Activated CD8-positive, alpha-beta T cell treated with anti-CD3 and anti-CD28 coated beads for 36 hours (primary cell): ENCODE results near the gene PAK6. TPM values are rescaled to one million over a fixed set of nuclear protein-coding genes. Genes with fewer than 3 reads are reported as not detected.

Source experiments
- ATAC-seq: fragments of 200-7000 bp; cut with Tn5 transposase; one replicate; pipeline ENCODE4 v1.10.0; 2021; ENCODE audit warnings: mild to moderate bottlenecking, moderate library complexity
- CTCF ChIA-PET: fragments of 350-600 bp; sonication (Branson Sonifier 250); formaldehyde crosslinking; loops from one replicate; lab custom pipeline; 2021; ENCODE audit warnings: antibody characterized with exemption; lab: Charles Lee
- POLR2A ChIA-PET: fragments of 350-600 bp; sonication (Branson Sonifier 250); formaldehyde crosslinking; loops from one replicate; lab custom pipeline; 2021; ENCODE audit warnings: antibody characterized with exemption; lab: Charles Lee
- DNase-seq: peaks from one replicate; pipeline ENCODE4 v3.0.0-alpha.2; 2020
- H3K27ac Mint-ChIP-seq: one replicate; pipeline ENCODE4 v1.8.0; 2021; ENCODE audit warnings: mild to moderate bottlenecking, mixed read lengths
- H3K27me3 Mint-ChIP-seq: one replicate; pipeline ENCODE4 v1.8.0; 2021; ENCODE audit warnings: mixed read lengths
- H3K36me3 Mint-ChIP-seq: one replicate; pipeline ENCODE4 v1.8.0; 2021; ENCODE audit warnings: low read depth, mixed read lengths
- H3K4me1 Mint-ChIP-seq: one replicate; pipeline ENCODE4 v1.8.0; 2021; ENCODE audit warnings: low read depth, mixed read lengths
- H3K4me3 Mint-ChIP-seq: one replicate; pipeline ENCODE4 v1.8.0; 2021; ENCODE audit warnings: mild to moderate bottlenecking, moderate library complexity, mixed read lengths
- H3K9me3 Mint-ChIP-seq: one replicate; pipeline ENCODE4 v1.8.0; 2021; ENCODE audit warnings: mixed read lengths
- intact Hi-C: fragments of 100-400 bp; cut with micrococcal nuclease; formaldehyde crosslinking; loops from one replicate; pipeline ENCODE4 v1.10.0; 2022
- total RNA-seq, 2 experiments: library from RNA; stranded (reverse); gene quantifications; one replicate each; pipeline ENCODE4 v1.2.3, GENCODE V29; 2021
- TF ChIP-seq, protein P1 (sequence below): fragments of 200-600 bp; IDR thresholded peaks from one replicate; pipeline ENCODE4 v1.8.0; 2022; ENCODE audit warnings: antibody characterized with exemption, mild to moderate bottlenecking

PAK6 gene
- total RNA-seq, 2 experiments from 2014 or later, result 0.67 to 0.83 TPM

DNA sequence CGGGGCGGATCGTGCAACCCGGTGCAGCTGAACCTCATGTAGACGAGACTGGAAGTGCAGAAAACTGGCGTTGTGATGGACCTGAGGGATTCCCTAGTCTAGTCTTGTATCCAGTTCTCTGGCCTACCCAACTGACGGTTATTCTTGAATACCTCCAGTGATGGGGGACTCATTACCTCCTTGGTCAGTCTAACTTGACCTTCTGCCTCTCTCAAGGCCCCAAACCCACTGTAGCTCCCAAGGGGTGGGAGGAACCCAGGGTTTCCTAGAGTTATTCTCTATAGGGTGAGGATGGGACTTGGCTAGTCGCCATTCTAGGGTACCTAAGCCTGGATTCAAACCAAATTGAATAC is 11.4 kb downstream of the PAK6 start:
- intact Hi-C loops, result no loop called here
- H3K36me3 Mint-ChIP-seq, result no peaks in the 10 kb centered on the region
- H3K27me3 Mint-ChIP-seq, result peaks cover 34% of the 10 kb centered on the region
- TF ChIP-seq, protein P1, sequence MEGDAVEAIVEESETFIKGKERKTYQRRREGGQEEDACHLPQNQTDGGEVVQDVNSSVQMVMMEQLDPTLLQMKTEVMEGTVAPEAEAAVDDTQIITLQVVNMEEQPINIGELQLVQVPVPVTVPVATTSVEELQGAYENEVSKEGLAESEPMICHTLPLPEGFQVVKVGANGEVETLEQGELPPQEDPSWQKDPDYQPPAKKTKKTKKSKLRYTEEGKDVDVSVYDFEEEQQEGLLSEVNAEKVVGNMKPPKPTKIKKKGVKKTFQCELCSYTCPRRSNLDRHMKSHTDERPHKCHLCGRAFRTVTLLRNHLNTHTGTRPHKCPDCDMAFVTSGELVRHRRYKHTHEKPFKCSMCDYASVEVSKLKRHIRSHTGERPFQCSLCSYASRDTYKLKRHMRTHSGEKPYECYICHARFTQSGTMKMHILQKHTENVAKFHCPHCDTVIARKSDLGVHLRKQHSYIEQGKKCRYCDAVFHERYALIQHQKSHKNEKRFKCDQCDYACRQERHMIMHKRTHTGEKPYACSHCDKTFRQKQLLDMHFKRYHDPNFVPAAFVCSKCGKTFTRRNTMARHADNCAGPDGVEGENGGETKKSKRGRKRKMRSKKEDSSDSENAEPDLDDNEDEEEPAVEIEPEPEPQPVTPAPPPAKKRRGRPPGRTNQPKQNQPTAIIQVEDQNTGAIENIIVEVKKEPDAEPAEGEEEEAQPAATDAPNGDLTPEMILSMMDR, result no peak
- POLR2A ChIA-PET, result interaction anchor here (1.1 kb wide), 1 partner anchor 11 kb away, joined by 3 read pairs; no protein-coding TSS in a partner anchor
- peaks cover 3% of the 10 kb centered on the region for H3K4me1 Mint-ChIP-seq
- CTCF ChIA-PET, result interaction anchor here (0.8 to 7.5 kb wide), 3 partner anchors 22 to 59 kb away, joined by 3 to 42 read pairs (median 3); no protein-coding TSS in a partner anchor
- H3K4me3 Mint-ChIP-seq, result no peak overlapping the region
- ATAC-seq (no peak), DNase-seq (no peak)
- H3K27ac Mint-ChIP-seq, result no peak overlapping the region
- H3K9me3 Mint-ChIP-seq, result no peaks in the 10 kb centered on the region

DNA sequence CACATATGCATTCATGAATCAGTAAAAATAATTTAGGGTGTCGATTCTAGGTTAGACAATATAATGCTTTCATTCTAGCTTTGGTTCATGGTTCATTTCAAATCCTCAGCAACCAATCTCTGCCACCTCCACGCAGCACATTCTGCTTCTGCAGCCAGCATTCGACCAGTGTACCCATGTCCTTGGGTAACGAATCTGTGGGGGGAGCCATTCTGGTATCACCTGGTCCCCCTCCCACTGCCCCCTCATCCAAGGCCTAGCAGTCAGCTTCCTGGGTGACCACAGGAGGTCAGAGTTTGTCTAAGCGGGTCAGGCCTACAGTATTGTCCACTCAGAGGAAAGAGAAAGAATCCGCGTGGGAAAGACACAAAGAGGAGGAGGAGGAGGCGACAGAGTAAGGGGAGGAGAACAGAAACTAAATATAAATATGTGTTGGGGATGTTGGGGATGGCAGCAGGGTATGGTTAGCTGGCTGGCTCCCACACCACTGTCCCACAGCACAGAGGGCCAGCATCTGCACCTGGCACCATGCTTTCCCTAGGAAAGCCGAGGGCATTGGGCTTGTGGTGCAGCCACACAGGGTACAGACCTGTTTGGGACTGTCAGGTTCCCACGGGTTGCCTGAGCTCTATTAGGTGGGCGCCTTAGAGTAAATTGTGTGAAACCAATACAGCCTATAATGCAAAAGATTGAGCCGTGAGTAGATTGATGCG is 12.1 kb downstream of the PAK6 start:
- DNase-seq (no peak), ATAC-seq (no peak)
- Mint-ChIP-seq H3K36me3 (no peaks in the 10 kb centered on the region), H3K9me3 (no peaks in the 10 kb centered on the region), H3K4me3 (no peak overlapping the region), H3K27me3 (peaks cover 36% of the 10 kb centered on the region), H3K27ac (no peak overlapping the region), H3K4me1 (peaks cover 3% of the 10 kb centered on the region)
- CTCF ChIA-PET, result interaction anchor here (0.8 to 7.5 kb wide), 4 partner anchors 22 to 205 kb away, joined by 3 to 42 read pairs (median 3); no protein-coding TSS in a partner anchor
- TF ChIP-seq, protein P1, result no peak
- POLR2A ChIA-PET, result interaction anchor here (1.1 kb wide), 1 partner anchor 10 kb away, joined by 3 read pairs; no protein-coding TSS in a partner anchor
- intact Hi-C loops, result no loop called here

DNA sequence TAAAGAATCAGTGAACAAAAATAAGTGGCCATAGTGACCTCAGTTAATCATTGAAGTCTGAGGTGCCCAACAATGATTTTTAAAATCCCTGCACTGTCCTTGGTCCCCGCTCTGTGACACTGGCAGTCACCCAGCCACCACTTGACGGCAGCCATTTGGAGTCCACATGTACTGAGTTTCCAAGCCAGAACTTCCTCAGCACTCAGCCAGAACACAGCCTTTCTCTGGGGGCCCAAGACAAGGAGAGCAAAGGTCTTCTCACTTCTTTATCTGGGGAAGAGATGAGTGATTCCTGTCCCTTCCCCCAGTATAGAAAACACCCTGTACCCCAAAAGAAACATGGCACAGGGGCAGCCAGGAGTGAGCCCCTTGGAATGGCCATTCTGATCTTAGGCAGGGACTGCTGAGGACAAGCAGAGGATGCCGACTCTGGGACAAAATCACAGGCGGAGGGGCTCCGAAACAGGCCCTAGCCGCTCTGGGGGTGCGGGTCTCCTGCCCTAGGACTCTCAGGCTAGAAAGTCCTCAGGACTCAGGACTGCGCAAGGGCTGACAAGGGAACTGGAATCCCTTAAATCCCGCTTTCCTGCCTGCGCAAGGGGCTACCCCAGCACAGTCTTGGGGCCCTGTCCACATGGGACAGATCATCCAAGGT is 12.8 kb downstream of the PAK6 start:
- ChIA-PET POLR2A (no interaction called here), CTCF (interaction anchor here (0.9 to 7.5 kb wide), 2 partner anchors 23 to 206 kb away, joined by 3 to 42 read pairs; no protein-coding TSS in a partner anchor)
- ATAC-seq (no peak), DNase-seq (no peak)
- peaks cover 36% of the 10 kb centered on the region for H3K27me3 Mint-ChIP-seq
- no peaks in the 10 kb centered on the region for H3K36me3 Mint-ChIP-seq
- peaks cover 3% of the 10 kb centered on the region for H3K4me1 Mint-ChIP-seq
- H3K9me3 Mint-ChIP-seq, result no peaks in the 10 kb centered on the region
- intact Hi-C loops, result no loop called here
- no peak overlapping the region for H3K27ac Mint-ChIP-seq
- no peak overlapping the region for H3K4me3 Mint-ChIP-seq
- TF ChIP-seq, protein P1, result no peak

DNA sequence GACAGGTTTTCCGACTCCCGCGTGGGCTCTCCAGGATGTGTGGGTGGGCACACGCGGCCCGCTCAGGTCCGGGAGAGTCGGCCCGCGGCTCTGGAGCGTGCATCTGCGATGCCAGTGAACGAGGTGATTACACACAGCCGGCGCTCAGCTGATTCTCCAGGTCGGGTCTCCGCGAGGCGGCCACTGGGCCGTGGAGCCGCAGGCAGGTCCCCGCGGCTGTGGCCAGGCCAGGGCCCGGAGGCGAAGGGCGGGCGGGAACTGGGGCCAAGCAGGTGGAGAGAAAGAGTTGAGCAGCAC is 13.2 kb downstream of the PAK6 start:
- H3K27ac Mint-ChIP-seq, result no peak overlapping the region
- H3K9me3 Mint-ChIP-seq, result no peaks in the 10 kb centered on the region
- ATAC-seq, result no peak
- ChIA-PET POLR2A (no interaction called here), CTCF (interaction anchor here (0.7 to 7.5 kb wide), 3 partner anchors 22 to 86 kb away, joined by 3 to 42 read pairs (median 3); partner anchors contain the start of gene INAFM2)
- H3K36me3 Mint-ChIP-seq, result no peaks in the 10 kb centered on the region
- H3K27me3 Mint-ChIP-seq, result peaks cover 36% of the 10 kb centered on the region
- TF ChIP-seq, protein P1, result no peak
- peaks cover 3% of the 10 kb centered on the region for H3K4me1 Mint-ChIP-seq
- intact Hi-C loops, result no loop called here
- no peak overlapping the region for H3K4me3 Mint-ChIP-seq
- no peak for DNase-seq
